ENCODE results near the gene PPP2R3B. TPM values are rescaled to one million over a fixed set of nuclear protein-coding genes. Genes with fewer than 3 reads are reported as not detected.
"Not testable (repeated sequence)": the region's sequence is repeated elsewhere in the genome, so short reads cannot be mapped to it uniquely, and the experiment has no call there.

PPP2R3B gene, protein sequence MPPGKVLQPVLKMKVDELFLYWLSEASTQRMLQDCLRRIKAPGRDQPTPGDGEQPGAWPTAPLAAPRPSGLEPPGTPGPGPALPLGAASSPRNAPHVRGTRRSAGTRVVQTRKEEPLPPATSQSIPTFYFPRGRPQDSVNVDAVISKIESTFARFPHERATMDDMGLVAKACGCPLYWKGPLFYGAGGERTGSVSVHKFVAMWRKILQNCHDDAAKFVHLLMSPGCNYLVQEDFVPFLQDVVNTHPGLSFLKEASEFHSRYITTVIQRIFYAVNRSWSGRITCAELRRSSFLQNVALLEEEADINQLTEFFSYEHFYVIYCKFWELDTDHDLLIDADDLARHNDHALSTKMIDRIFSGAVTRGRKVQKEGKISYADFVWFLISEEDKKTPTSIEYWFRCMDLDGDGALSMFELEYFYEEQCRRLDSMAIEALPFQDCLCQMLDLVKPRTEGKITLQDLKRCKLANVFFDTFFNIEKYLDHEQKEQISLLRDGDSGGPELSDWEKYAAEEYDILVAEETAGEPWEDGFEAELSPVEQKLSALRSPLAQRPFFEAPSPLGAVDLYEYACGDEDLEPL
- 10 to 100 TPM; 25.2 to 26.9 TPM for total RNA-seq

GRCh38 chrX:386768-387575 is at the start of gene PPP2R3B:
Gene PPP2R3B, minus strand, starts transcription at chrX:386907. Its CDS starts 216 bp downstream, at chrX:386691.
- CTCF ChIA-PET: no interaction called here

DNA sequence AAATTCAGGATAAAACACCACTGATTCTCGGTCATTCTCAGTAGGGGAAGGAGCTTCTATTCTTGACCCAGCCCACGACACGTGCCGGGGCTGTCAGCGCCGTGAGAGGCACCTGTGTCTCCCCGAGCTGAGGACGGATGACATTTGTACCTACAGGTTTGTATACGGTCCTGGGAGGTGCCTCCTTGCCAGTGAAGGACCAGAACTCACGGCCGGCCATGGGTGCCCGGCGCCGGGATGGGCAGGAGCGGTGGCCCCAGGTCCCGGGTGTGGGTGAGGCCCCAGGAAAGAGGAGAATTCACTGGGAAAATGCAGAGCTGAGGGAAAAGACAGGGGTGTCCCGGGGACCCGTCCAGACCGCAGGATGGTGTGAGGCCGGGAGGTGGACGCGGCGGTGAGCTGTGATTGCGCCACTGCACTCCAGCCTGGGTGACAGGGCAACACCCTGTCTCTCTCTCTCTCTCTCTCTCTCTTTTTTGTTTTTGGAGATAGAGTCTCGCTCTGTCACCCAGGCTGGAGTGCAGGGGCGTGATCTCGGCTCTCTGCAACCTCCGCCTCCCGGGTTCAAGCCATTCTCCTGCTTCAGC is 48.9 kb upstream of the PPP2R3B start:
- ChIA-PET CTCF (no interaction called here), POLR2A (no interaction called here)

More at GRCh38 chrX:386768-387575, at the start of gene PPP2R3B:
- POLR2A ChIA-PET: no interaction called here

DNA sequence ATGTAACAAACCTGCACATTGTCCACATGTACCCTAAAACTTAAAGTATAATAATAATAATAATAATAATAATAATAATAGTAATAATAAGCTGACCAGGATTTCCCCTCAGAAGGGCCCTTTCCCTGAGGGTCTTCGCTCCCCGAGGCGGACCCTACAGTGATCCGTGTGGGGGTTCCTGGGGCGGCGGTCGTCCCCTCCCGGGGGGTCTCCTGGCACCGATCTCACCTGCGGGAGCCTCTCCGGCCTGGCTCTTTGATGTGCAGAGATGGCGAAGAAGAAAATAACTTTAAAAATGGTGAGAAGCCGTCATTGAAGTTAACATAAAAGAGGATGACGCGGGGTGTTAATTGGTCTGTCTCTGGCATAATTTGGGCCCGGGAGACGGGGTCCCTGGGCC is 48.2 kb upstream of the PPP2R3B start:
- POLR2A ChIA-PET: no interaction called here
- CTCF ChIA-PET: no interaction called here

DNA sequence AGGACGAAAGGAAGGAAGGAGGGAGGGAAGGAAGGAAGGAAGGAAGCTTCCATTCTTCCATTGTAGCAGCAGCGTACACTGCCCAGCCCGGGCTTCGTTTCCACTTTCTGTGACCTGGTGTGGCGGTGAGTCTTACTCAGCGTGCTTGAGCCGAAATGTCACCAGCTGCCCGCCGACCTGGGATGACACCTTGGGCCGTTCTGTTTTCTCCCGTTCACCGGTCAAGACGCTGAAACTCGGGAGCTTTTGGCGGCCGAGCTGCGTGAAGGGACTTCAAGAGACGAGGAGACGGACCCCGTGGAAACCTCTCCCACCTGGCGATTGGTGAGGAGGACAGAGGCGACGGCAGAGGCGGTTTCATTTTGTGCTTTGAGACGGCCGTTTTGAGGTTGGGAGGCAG is 47.1 kb upstream of the PPP2R3B start:
- POLR2A ChIA-PET: no interaction called here
- CTCF ChIA-PET: no interaction called here

- POLR2A ChIA-PET, CTCF ChIA-PET: not testable (repeated sequence)
These were observed 46.0 kb upstream of the PPP2R3B start for GRCh38 chrX:432666-433065.

DNA sequence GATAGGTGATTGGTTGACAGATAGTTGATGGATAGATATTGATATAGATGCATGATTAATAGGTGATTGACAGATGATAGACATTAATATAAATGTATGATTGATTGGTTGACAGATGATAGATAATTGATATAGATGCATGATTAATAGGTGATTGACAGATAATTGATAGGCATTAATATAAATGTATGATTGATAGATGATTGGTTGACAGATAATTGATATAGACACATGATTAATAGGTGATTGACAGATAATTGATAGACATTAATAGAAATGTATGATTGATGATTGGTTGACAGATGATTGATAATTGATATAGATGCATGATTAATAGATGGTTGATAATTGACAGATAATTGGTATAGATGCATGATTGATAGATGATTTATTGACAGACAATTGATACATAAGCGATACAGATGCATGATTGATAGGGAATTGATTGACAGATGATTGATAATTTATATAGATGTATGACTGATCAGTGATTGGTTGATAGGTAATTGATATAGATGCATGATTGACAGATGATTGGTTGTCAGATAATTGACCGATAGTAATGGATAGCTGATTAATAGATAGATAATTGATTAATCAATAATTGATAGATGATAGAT is 44.9 kb upstream of the PPP2R3B start:
- ChIA-PET POLR2A (no interaction called here), CTCF (no interaction called here)

GRCh38 chrX:431056-431455 is 44.3 kb upstream of the PPP2R3B start:
- POLR2A ChIA-PET: no interaction called here
- CTCF ChIA-PET: no interaction called here

DNA sequence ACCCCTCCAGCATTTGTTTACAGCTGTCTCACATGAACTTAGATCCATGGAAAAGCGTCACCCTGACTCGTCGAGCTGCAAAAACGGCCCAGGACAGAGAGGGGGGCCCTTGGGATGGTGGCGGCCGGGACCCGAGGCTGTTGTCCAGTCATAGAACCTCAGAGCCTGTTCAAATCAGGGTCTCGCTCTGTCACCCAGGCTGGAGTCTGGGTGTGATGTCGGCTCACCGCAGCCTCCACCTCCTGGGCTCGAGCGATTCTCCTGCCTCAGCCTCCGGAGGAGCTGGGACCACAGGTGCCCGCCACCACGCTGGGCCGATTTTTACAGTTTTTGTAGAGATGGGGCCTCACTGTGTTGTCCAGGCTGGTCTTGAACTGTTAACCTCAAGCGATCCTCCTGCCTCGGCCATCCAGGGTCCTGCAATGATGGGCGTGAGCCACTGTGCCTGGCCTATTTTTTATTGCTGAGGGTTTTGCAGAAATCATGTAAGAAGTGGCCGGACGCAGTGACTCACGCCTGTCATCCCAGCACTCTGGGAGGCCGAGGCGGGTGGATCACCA is 42.6 kb upstream of the PPP2R3B start:
- POLR2A ChIA-PET: no interaction called here
- CTCF ChIA-PET: no interaction called here

GRCh38 chrX:427812-428725 is 41.4 kb upstream of the PPP2R3B start:
- POLR2A ChIA-PET: no interaction called here
- CTCF ChIA-PET: no interaction called here

DNA sequence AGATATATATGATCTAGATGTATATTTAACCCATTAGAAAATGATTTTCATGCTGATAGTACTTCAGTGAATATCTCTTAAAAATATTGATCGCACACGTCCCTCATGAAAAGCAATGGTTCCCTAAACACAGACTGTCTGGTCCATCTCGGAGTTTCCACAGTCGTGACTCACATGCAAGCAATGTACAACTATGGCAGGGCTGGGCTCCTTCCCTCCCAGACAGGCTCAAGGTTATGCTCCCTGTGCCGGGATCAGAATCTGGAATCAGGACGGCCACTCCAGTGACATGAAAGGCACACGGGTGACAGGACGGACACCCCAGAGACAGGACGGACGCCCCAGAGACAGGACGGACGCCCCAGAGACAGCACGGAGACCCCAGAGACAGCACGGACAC is 40.2 kb upstream of the PPP2R3B start:
- ChIA-PET POLR2A (no interaction called here), CTCF (no interaction called here)

DNA sequence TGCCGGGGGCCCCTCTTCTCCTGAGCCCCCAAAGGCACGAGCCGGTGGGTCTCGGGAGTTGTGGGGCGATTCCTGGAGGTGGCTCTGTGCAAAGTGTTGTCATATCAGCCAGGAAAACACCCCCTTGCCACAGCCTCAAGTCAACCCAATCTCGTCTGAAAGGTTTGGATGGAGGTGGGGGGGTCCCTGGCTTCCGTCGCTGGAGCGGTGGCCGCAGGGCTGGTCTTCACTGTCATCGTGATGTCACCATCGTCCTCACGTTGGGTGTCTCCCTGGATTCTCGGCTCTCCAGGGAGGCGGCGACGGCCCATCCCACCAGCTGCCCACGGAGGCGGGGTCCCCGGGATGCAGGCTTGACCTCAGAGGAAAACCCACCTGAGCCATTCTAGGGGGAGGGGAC is 38.3 kb upstream of the PPP2R3B start:
- ChIA-PET POLR2A (no interaction called here), CTCF (no interaction called here)

GRCh38 chrX:421646-422391 is 35.1 kb upstream of the PPP2R3B start:
- CTCF ChIA-PET: no interaction called here
- POLR2A ChIA-PET: no interaction called here

GRCh38 chrX:420496-421223 is 34.0 kb upstream of the PPP2R3B start:
- CTCF ChIA-PET: no interaction called here
- POLR2A ChIA-PET: no interaction called here

DNA sequence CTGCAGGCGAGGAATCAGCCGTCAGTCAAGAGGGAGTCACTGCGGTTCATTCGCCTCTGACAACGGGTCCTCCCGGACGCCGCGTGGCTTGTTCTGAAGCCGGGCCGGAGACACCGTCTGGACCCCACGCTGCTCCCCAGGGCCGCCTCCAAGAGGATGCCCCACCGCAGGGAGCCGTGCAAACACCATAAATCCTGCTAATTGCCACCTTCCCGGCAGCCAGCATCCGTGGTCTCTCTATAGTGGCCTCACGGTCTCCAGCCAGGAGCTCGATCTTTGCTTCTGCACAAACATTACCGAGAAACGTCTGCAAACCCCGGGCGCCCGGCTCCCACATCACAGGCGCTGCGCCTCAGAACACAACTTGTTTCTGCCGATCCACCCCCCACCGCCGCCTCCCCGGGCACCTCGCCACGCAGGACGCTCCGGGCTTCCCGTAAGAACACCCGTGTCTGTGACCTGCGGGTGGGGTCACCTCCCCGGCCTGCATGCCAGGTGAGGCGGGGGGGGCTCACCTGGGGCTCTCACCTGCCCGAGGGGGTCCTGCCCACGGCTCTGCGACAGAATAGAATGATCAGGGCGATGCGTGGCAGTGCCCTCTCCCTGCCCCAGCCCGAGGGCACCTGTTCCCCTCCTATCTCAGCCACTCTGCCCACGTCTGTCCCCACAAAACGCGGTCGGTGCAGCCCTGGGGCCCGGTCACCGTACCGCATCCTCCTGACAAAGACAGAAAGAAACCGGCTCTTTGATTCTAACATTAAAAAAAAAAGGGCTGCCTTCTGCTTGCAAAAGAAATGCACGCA is 32.4 kb upstream of the PPP2R3B start:
- CTCF ChIA-PET: no interaction called here
- POLR2A ChIA-PET: no interaction called here

- CTCF ChIA-PET, POLR2A ChIA-PET: not testable (repeated sequence)
These were observed 28.8 kb upstream of the PPP2R3B start for GRCh38 chrX:415498-415897.

- ChIA-PET CTCF (no interaction called here), POLR2A (no interaction called here)
These were observed 26.9 kb upstream of the PPP2R3B start for GRCh38 chrX:413322-414201.
